ENCODE data around the gene FAM163B.

DNA sequence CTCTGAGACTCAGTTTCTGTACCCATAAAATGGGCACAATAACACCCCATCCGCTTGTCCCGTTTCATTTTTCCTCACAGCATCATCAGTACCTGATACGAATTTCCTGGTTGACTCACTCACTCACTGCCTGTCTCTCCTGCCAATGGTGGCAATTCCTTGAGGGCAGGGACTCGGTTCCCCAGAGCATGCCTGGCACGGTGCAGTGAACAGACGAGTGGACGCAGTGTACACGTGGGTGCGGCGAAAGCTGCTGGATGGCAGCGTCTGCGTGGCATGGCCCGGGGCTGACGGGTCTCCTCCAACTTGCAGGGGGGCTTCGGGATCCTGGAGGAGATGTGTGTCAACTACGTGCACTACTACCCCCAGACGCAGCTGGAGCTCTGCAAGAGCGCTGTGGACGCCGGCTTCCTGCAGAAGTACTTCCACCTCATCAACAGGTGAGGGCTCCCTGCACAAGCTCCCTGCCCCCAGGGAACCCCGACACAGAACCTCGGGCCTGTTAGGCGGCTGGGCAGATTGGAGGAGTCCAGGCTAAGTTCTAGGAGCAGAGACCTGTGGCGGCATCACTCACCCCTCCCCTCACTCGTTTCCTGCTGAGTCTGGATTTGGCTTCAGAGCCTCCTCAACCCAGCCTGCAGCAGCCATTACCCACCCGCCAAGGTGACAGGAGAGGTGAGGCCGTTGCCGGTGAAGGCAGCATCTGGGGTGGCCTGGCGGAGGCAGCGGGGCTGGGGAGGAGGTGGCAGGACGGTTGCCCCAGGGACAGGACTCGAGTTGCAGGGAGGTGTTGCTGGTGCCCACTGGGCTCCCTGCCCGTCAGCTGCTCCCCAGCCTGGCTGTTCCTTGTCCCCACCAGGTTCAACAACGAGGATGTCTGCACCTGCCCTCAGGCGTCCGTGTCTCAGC lies 47.3 kb upstream of the FAM163B start:
- TF ChIP-seq, protein P1, sequence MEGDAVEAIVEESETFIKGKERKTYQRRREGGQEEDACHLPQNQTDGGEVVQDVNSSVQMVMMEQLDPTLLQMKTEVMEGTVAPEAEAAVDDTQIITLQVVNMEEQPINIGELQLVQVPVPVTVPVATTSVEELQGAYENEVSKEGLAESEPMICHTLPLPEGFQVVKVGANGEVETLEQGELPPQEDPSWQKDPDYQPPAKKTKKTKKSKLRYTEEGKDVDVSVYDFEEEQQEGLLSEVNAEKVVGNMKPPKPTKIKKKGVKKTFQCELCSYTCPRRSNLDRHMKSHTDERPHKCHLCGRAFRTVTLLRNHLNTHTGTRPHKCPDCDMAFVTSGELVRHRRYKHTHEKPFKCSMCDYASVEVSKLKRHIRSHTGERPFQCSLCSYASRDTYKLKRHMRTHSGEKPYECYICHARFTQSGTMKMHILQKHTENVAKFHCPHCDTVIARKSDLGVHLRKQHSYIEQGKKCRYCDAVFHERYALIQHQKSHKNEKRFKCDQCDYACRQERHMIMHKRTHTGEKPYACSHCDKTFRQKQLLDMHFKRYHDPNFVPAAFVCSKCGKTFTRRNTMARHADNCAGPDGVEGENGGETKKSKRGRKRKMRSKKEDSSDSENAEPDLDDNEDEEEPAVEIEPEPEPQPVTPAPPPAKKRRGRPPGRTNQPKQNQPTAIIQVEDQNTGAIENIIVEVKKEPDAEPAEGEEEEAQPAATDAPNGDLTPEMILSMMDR (conservative IDR thresholded peaks at IDR 0.05 in 1 of 2, IDR thresholded peaks at IDR 0.05 in 1 of 2; ENCODE audit: extremely low read depth in 1 of 2, insufficient read depth in 1 of 2, low read depth in 1 of 2, low read length in 2 of 2), result no peak
- TF ChIP-seq EZH2 (IDR thresholded peaks at IDR 0.05; ENCODE audit: borderline replicate concordance, low read length), result peak; percentile 26

Measured in mammary epithelial cell (primary cell).